ENCODE measurements around the gene UCK2.

GRCh38 chr1:165910764-165911421, 83.5 kb downstream of the UCK2 start:
- no peak for TF ChIP-seq GATA2 (IDR thresholded peaks at IDR 0.05; ENCODE audit: low read depth, low read length)
- no peak for TF ChIP-seq GATA3 (IDR thresholded peaks at IDR 0.05; ENCODE audit: low read depth, low read length)

Measured in SH-SY5Y (cell line).